A549 treated with Mapracorat at 1 μM for 4 hours (cell line): ENCODE measurements around the gene SLC26A5. TPM values are rescaled to one million over a fixed set of nuclear protein-coding genes. Genes with fewer than 3 reads are reported as not detected.

Source experiments
- total RNA-seq: library from RNA; stranded (reverse); fragments of 200-300 nt; extraction: Qiagen RNA extraction; gene quantifications from 5 replicates; pipeline ENCODE4 v1.2.3, GENCODE V29; 2022

SLC26A5 gene
- total RNA-seq = not detected in 5 replicates

GRCh38 chr7:103446049-103446520 is at the start of gene SLC26A5:
Gene SLC26A5, minus strand, starts transcription at chr7:103446207. Its CDS starts 24,693 bp downstream, at chr7:103421514.

GRCh38 chr7:103347507-103348267 is 98.3 kb downstream of the SLC26A5 start, which contains the start of gene PSMC2:
Gene PSMC2, plus strand, starts transcription at chr7:103347643. Its CDS starts 69 bp downstream, at chr7:103347712.

GRCh38 chr7:103344453-103345149 is 101.4 kb downstream of the SLC26A5 start, which contains the start of gene DNAJC2:
Gene DNAJC2, minus strand, starts transcription at chr7:103344767. Its CDS starts 145 bp downstream, at chr7:103344622.

Other genes starting within 250 kb of the SLC26A5 start
- 60.8 to 75.6 TPM (median 65.3 TPM) in 5 replicates for gene PMPCB, start 148.8 kb downstream of the SLC26A5 start, total RNA-seq
- 38.4 to 44.8 TPM (median 40.4 TPM) in 5 replicates for gene DNAJC2, start 101.4 kb downstream of the SLC26A5 start, total RNA-seq
- gene PSMC2, start 98.6 kb downstream of the SLC26A5 start, total RNA-seq = 151 to 196 TPM (median 154 TPM) in 5 replicates